Middle frontal gyrus (tissue), 1 donor: ENCODE results near the gene SSBP3.
"Not testable (repeated sequence)": the region's sequence is repeated elsewhere in the genome, so short reads cannot be mapped to it uniquely, and the experiment has no call there.

Experiments
- DNase-seq: peaks from one replicate; pipeline ENCODE4 v3.0.0-alpha.2; 2015; ENCODE audit warnings: low spot score; ENCODE audit errors: extremely low spot score

Gene SSBP3

GRCh38 chr1:54394104-54394503 lies 12.1 kb downstream of the SSBP3 start:
- DNase-seq: no peak

DNA sequence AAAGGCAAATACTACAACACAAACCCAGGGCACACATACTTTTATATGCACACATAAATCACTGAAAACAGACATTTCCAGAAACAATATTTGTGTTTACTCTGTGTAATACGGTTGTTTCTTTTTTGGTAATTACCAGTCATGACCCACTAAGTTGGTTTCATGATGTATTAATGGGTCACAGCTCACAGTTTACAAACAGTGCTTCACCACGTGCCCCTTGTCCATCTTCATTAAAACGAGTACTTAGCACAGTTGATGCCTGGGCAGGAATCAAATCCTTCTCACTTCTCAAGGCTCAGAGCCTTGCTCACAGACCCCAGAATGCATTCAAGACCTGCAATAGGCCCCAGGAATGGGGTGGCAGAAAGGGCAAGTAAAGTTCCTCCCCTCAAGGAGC lies 13.8 kb downstream of the SSBP3 start:
- no peak for DNase-seq

DNA sequence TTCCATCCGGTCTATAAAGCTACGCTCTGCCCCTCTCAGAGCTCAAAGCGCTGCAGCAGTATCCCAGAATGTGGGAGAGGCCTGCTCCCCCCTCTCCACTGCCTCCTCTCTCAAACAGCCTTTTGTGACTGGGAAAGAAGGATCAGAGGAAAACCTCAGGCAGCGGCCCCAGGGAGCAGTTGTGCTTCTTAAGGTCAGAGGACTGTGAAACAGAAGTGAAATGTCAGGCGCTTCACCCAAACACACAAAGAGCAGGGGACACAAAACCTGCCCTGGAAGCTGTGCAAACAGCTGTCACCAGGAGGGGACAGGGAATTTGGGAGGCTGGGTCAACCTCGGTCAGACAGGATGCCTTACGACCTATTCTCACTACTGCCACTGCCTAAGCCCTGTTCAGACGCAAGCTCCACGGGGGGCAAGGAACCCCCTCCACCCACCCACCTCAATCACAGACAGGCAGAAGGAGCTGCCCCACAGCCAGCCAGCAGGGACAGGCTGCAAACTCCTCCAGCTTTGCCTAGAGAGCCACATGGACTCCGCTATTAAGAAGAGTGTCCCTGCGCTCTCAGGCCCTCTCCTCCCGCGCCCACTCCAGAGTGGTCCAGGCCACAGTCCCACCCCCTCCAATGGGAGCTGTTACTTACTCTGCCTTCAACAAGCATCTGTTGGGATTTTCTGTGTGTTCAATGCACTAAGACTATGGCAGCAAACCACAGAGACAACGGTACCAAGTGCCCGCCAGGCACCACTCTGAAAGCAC lies 14.6 kb downstream of the SSBP3 start:
- no peak for DNase-seq

DNA sequence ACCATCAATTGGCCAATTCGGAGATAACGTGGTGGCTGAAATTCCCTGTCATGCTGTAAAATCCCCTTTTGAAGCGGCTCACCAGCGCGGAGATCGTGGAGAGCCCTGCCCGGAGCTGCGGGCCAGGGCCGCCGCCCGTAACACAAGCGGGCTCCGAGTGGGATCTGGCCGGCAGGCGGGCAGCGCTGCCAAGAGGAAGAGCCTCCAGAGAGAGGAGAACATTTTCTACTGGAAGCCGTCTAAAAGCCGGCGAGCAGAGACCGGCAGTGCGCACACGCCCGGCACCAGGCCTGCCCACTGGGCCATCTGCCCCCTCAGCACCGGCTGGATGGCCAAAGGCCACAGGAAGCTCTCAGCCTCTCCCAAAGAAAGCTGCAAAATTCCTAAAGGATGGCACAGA lies 15.5 kb downstream of the SSBP3 start:
- DNase-seq: no peak

DNA sequence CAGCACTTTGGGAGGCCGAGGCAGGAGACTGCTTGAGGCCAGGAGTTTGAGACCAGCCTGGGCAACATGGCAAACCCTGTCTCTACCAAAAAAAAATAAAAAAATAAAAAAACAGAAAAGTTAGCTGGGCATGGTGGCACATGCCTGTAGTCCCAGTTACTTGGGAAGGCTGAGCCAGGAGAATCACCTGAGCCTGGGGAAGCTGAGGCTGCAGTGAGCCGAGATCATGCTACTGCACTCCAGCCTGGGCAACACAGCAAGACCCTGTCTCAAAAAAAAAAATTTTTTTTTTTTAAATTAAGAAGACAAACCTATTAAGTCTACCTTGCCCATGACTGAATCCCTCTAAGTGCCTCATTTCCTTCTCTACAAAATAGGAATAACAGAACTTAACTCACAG lies 16.6 kb downstream of the SSBP3 start:
- not testable (repeated sequence) for DNase-seq

- no peak for DNase-seq
Observed at GRCh38 chr1:54387419-54387818, 18.8 kb downstream of the SSBP3 start.

DNA sequence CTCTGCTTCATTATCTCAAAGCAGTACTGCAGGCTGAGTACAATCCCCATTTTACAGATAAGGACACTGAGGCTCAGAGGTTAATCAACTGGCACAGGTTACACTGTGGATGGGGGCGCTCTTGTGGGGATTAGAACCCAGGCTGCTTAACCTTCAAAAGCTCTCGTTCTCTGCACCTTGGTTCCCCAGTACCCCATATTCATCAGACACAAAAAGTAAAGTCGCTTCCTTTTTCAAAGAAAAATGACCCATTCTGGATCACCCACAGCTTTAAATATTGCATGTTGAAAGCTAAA lies 20.5 kb downstream of the SSBP3 start:
- no peak for DNase-seq

DNA sequence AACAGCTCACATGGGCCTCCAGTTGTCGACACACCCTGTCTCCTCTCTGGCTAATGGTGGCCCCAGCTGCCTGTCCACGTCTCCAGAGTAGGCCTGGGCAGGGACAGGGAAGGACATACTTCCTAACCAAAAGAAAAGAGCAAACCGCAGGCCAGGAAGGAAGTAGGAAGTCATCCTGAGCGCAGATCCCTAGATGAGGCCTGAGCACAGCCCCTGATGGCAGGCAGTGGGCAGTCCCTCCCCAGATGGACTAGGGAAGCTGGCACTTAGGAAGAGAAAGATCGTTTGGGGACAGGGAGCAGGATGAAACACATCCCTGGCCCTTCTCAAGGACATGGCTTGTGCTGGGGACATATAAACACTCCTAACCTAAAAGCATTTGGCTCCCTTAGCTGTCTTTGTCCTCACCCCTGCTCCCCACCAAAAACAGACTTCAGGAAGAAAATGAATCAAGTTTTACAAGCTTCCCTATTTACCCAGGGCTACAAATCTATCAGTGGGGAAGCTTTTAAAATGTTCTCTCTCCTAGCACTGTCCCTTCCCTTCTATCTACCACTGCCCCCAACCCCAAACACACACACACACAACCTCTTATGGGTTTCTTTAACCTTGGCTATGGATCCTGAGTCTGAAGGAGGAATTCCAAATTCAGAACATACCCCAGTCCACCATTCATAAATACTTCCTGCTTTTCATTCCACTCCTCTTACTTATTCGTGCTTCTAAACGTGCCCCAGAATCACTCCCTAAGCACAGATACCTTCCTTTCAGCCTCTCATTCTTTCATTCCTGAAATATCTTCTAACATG lies 21.1 kb downstream of the SSBP3 start:
- DNase-seq: no peak

- DNase-seq: no peak
Observed at GRCh38 chr1:54384471-54384870, 21.7 kb downstream of the SSBP3 start.

GRCh38 chr1:54381524-54381923 lies 24.7 kb downstream of the SSBP3 start:
- DNase-seq: no peak

DNA sequence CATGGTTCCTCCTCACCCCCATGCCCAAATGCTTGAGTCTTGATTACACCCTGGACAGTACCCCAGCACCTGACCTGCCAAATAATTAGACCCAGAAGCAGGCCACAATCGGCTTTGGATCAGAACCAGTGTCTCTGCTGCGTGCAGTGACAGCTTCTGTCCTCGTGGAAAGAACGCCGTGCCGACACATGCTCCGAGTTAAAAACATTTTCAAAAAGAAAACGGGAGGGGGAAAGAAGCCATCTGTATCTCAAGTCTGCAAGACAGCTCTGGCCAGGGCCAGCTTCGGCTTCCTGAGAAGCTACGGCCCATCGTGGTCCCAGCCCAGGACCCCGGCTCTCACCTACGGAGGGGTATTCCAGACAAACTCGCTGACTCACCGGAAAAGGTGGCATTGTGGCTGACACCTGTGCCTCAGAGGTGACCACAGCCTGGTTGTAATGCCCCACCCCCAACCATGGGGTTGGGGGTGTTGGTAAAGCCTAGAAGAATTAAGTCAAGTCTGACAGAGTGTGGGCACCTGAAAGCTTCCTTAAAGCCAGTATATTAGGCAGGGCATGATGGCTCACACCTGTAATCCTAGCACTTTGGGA lies 25.8 kb downstream of the SSBP3 start:
- no peak for DNase-seq

GRCh38 chr1:54379555-54380289 lies 26.5 kb downstream of the SSBP3 start:
- no peak for DNase-seq

DNA sequence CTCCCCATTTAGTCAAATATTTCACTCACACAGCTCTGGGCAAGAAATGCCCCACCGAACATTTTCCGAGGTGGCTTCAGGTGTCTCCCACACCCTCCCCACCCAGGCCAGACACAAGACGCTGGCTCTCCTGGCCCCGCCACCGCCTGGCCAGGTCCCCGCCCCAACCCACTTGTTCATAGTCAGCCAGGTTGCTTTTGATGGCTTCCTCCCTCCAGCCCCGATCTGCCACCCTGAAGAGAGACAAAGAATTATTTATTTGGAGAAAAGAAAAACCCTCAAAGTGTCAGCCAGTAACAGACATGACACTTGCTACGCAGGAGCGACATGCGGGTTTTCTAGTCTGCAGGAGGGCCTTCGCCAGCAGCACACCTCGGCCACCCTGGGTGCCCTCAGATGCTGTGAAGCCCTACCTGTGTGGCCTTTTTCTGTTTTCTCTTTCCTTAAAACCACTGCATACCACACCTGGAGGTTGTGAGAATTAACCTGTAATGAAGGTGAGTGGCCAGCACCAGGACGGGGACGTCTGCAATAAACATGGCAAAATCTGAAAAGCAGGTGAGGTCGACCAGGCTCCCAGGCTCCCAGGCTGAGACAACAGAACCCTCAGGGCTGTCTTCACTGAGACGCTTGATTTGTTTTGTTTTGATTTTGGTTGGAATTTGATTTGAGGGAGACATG lies 27.2 kb downstream of the SSBP3 start:
- no peak for DNase-seq

DNA sequence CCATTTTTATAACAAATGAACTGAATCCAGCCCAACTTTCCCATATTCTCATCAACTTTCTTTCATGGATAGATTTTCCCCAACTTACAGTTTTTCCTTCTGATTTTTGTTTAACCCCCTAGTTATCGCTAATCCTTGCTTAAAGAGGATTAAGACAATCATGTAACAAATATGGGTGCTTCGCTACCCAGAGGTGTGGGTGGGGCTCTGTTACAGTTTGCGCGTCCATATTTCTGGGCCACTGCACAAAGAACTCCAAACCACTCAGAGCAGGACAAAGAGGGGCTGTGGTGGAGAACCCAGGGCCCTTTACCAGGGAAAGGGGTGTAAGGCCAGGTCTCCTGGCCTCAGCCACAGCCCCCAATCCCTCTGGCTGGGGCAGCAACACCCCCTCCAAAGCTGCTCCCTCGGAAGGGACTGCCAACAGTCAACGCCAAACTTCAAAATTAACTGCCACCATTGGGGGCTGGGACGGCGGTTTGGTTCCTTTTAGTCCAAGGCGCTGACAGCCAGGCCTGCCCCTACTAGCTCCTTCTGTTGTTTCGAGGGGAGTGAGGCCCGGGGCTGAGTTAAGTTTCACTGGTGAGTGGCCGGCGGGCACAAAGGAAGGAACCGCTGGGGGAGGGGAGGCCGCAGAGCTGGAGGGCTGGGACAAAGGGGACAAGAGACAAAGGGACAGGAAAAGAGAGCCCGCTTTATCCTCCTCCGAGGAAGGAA lies 27.9 kb downstream of the SSBP3 start:
- DNase-seq: no peak

DNA sequence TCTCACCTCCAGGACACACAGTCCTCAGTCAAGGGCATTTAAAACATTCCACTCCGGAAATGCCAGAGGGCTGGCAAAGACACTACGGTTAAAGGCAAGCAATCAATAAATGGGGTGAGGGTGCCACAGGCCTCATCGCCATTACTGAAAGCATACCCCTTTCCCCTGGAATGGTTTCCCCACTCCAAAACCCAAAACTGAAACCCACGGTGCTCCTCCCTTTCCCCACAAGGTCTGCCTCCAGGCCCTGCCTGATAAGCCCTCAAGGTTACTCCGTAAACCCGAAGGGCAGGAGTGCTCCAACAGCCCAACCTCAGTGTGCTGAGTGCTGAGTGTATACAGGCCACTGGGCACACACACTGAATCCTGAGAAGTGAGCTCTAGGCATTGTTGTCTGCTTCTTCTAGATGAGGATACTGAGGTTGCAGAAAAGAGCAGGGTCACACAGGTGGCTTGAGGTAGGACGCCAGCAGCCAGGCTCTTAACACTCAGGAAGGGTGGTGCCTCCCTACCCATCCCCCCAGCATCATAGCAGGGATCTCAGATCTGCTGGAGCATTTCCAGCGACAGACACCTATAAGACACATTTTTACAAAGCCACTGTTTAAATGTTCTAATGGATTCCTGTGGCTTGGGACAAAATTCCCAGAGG lies 29.0 kb downstream of the SSBP3 start:
- no peak for DNase-seq

- DNase-seq: no peak
Observed at GRCh38 chr1:54376430-54377039, 29.7 kb downstream of the SSBP3 start.

DNA sequence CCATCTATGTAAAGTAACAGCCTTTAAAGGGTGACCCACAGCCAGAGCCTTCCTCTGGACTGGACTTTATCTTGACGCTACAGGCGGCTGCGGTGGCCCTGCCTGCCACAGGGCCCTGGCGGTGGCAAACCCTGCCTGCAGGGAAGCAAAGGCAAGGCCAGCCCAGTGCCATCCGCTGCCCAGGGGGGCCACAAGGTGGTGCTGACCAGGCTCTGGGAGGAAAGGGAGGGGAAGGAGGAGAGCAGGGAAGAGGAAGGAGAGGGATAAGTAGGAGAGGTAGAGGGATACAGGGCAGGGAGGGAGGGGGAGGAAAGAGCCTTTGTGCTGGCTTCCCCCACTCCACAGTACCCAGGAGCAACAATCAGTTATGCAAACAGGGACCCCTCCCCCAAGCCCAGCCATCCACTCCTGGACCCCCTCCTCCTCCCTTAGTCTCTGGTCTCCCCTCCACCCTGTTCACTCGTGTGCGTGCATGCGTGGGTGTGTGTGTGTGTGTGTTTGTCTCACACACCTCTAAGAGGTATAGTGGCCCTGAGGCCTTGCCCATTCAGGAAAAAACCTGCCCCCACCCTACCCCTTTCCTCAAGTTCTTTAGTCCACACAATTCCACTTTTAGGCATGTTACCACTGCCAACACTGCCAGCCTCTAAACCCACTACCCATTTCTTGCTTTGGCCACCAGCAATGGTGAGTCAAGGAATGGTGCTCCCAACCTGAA lies 30.3 kb downstream of the SSBP3 start:
- DNase-seq: no peak

- no peak for DNase-seq
Observed at GRCh38 chr1:54375298-54375697, 30.9 kb downstream of the SSBP3 start.

DNA sequence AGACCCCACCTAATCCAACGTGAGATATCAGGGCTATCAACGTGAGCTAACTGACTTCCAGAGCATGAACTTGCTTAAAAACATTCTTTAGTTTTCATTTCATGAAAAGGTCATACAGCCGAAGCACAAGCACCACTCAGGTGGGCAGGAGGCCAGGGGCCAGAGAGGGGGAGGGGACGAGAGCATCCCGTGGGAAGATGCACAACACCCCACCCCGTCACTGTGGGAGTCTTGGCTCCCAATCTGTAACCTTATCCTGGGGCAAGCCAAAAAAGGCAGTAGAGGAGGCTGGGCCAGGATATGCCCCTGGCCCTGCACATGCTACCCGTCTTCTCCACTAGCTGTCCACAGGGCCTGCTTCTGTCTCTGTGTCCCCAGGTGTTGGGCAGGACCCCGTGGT lies 31.4 kb downstream of the SSBP3 start:
- DNase-seq: no peak
